Chondrocyte (in vitro differentiated cells): ENCODE data around the gene LAMB3. TPM values are rescaled to one million over a fixed set of nuclear protein-coding genes. Genes with fewer than 3 reads are reported as not detected.
A peak's percentile ranks its signal among the peaks of the same experiment; 100 is the strongest.

Experiments
- DNase-seq: peaks from one replicate; pipeline ENCODE4 v3.0.0; 2021; ENCODE audit warnings: mixed read lengths, low spot score
- H3K27ac Mint-ChIP-seq: one replicate; pipeline ENCODE4 v1.8.0; 2021; ENCODE audit warnings: mild to moderate bottlenecking, moderate library complexity, mixed read lengths; ENCODE audit not compliant: unreplicated experiment
- H3K27me3 Mint-ChIP-seq: 2 replicates; pipeline ENCODE4 v1.8.0; 2021; ENCODE audit warnings: low read depth, mixed read lengths
- H3K36me3 Mint-ChIP-seq: 2 replicates; pipeline ENCODE4 v1.8.0; 2021; ENCODE audit warnings: low read depth, mixed read lengths
- H3K4me1 Mint-ChIP-seq: 2 replicates; pipeline ENCODE4 v1.8.0; 2021; ENCODE audit warnings: low read depth, mild to moderate bottlenecking, mixed read lengths
- H3K4me3 Mint-ChIP-seq: one replicate; pipeline ENCODE4 v1.8.0; 2021; ENCODE audit warnings: mild to moderate bottlenecking, moderate library complexity, mixed read lengths; ENCODE audit not compliant: unreplicated experiment
- H3K9me3 Mint-ChIP-seq: 2 replicates; pipeline ENCODE4 v1.8.0; 2021; ENCODE audit warnings: low read depth, mixed read lengths
- CTCF ChIP-seq: fragments of 200-600 bp; sonication (generic); IDR thresholded peaks from 2 replicates; pipeline ENCODE4 v1.5.0; 2021; ENCODE audit warnings: antibody characterized with exemption, mild to moderate bottlenecking, moderate library complexity
- total RNA-seq: library from RNA; stranded (reverse); gene quantifications from 3 replicates; pipeline ENCODE4 v1.2.1, GENCODE V29; 2021

Gene LAMB3
- total RNA-seq, 1 donor from 2014 or later = 6.3 TPM

- H3K27me3 Mint-ChIP-seq = peaks cover 38% of the 10 kb centered on the region
- no peaks in the 10 kb centered on the region for H3K9me3 Mint-ChIP-seq
- H3K36me3 Mint-ChIP-seq = no peaks in the 10 kb centered on the region
- DNase-seq = no peak
- H3K4me3 Mint-ChIP-seq = no peak overlapping the region
- TF ChIP-seq CTCF = no peak
- H3K4me1 Mint-ChIP-seq = no peaks in the 10 kb centered on the region
- H3K27ac Mint-ChIP-seq = no peak overlapping the region
These were observed 74.9 kb downstream of the LAMB3 start for GRCh38 chr1:209577346-209577745.

- Mint-ChIP-seq H3K27me3 (peaks cover 44% of the 10 kb centered on the region), H3K4me1 (no peaks in the 10 kb centered on the region), H3K9me3 (no peaks in the 10 kb centered on the region), H3K36me3 (no peaks in the 10 kb centered on the region), H3K4me3 (no peak overlapping the region), H3K27ac (no peak overlapping the region)
- TF ChIP-seq CTCF = peak; percentile 96
- no peak for DNase-seq
These were observed 75.6 kb downstream of the LAMB3 start for GRCh38 chr1:209576392-209577197.

- H3K9me3 Mint-ChIP-seq = no peaks in the 10 kb centered on the region
- H3K27ac Mint-ChIP-seq = no peak overlapping the region
- no peaks in the 10 kb centered on the region for H3K36me3 Mint-ChIP-seq
- no peak for TF ChIP-seq CTCF
- H3K27me3 Mint-ChIP-seq = peaks cover 67% of the 10 kb centered on the region
- H3K4me1 Mint-ChIP-seq = peaks cover 5% of the 10 kb centered on the region
- no peak overlapping the region for H3K4me3 Mint-ChIP-seq
- no peak for DNase-seq
These were observed 81.5 kb downstream of the LAMB3 start for GRCh38 chr1:209570743-209571142.

- H3K36me3 Mint-ChIP-seq = no peaks in the 10 kb centered on the region
- no peak overlapping the region for H3K4me3 Mint-ChIP-seq
- no peak overlapping the region for H3K27ac Mint-ChIP-seq
- DNase-seq = no peak
- H3K27me3 Mint-ChIP-seq = peaks cover 69% of the 10 kb centered on the region
- peaks cover 5% of the 10 kb centered on the region for H3K4me1 Mint-ChIP-seq
- TF ChIP-seq CTCF = peak; percentile 97
- H3K9me3 Mint-ChIP-seq = no peaks in the 10 kb centered on the region
These were observed 82.6 kb downstream of the LAMB3 start for GRCh38 chr1:209569455-209570207.

- H3K36me3 Mint-ChIP-seq = no peaks in the 10 kb centered on the region
- TF ChIP-seq CTCF = no peak
- H3K4me1 Mint-ChIP-seq = peaks cover 5% of the 10 kb centered on the region
- H3K27ac Mint-ChIP-seq = no peak overlapping the region
- no peaks in the 10 kb centered on the region for H3K9me3 Mint-ChIP-seq
- no peak overlapping the region for H3K4me3 Mint-ChIP-seq
- no peak for DNase-seq
- peaks cover 66% of the 10 kb centered on the region for H3K27me3 Mint-ChIP-seq
These were observed 84.5 kb downstream of the LAMB3 start for GRCh38 chr1:209567698-209568175.
